Esophagus muscularis mucosa (tissue), 4 donors: ENCODE data around the gene PSENEN.
A peak's percentile ranks its signal among the peaks of the same experiment; 100 is the strongest.

ENCODE experiments used
- CTCF ChIP-seq, 3 experiments: fragments of 200-600 bp in 2 of 3; fragments of 450-650 bp in 1 of 3; sonication (generic) in 2 of 3; IDR thresholded peaks; one replicate each; pipeline ENCODE4 v1.5.1; 2017 to 2019; ENCODE audit warnings: antibody characterized with exemption in 3 of 3, mild to moderate bottlenecking in 2 of 3, moderate library complexity in 1 of 3
- EP300 ChIP-seq: sonication (generic); formaldehyde crosslinking; IDR thresholded peaks from one replicate; pipeline ENCODE4 v1.6.1; 2017; ENCODE audit warnings: antibody characterized with exemption
- POLR2A ChIP-seq: fragments of 450-650 bp; IDR thresholded peaks from one replicate; pipeline ENCODE4 v1.6.1; 2017; ENCODE audit warnings: antibody characterized with exemption, moderate library complexity, mild to moderate bottlenecking, low read depth

- TF ChIP-seq CTCF (IDR thresholded peaks at IDR 0.05) = no peak
- TF ChIP-seq POLR2A = peak; percentile 2
- peak; percentile 69 for TF ChIP-seq EP300
These were observed 11.8 kb downstream of the PSENEN start for GRCh38 chr19:35757231-35757748.
